A673 (cell line): ENCODE measurements around the gene TBXA2R.

ENCODE experiments used
- EZH2 ChIP-seq: fragments of 200-600 bp; sonication (generic); IDR thresholded peaks from 2 replicates; pipeline ENCODE4 v1.6.1; 2017; ENCODE audit warnings: borderline replicate concordance, low read depth, mild to moderate bottlenecking, mixed read lengths, antibody characterized with exemption, low read length; ENCODE audit not compliant: poor library complexity, severe bottlenecking
- TF ChIP-seq, protein P1 (sequence below): fragments of 300-800, 200-600 bp; sonication (generic); conservative IDR thresholded peaks from 2 replicates; pipeline ENCODE4 v1.5.1; 2017; ENCODE audit warnings: low read depth, mild to moderate bottlenecking, antibody characterized with exemption, low read length, moderate library complexity, mixed read lengths

DNA sequence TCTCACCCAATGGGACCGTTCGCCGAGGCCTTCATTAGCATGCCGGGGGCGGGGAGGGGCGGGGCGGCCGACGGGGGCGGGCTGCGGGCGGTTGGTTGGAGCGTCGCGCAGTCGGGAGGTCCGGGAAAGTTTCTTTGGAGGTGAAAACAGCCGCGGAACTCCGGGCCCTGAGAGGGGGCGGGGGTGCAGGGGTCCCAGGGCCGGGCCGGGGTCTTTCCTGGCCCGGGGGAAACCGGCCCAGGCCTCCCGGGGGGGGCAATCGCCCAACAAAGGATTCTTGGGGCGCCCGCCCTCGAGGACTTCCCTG is 33.9 kb downstream of the TBXA2R start, which contains the start of gene HMG20B:
- no peak for TF ChIP-seq EZH2
- TF ChIP-seq, protein P1, sequence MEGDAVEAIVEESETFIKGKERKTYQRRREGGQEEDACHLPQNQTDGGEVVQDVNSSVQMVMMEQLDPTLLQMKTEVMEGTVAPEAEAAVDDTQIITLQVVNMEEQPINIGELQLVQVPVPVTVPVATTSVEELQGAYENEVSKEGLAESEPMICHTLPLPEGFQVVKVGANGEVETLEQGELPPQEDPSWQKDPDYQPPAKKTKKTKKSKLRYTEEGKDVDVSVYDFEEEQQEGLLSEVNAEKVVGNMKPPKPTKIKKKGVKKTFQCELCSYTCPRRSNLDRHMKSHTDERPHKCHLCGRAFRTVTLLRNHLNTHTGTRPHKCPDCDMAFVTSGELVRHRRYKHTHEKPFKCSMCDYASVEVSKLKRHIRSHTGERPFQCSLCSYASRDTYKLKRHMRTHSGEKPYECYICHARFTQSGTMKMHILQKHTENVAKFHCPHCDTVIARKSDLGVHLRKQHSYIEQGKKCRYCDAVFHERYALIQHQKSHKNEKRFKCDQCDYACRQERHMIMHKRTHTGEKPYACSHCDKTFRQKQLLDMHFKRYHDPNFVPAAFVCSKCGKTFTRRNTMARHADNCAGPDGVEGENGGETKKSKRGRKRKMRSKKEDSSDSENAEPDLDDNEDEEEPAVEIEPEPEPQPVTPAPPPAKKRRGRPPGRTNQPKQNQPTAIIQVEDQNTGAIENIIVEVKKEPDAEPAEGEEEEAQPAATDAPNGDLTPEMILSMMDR = no peak
